Measurements from ENCODE around the gene BTRC. TPM values are rescaled to one million over a fixed set of nuclear protein-coding genes. Genes with fewer than 3 reads are reported as not detected.

Gene BTRC
- total RNA-seq, 4 donors from 2014 or later: 12.6 to 26.5 (median 20.7) TPM

GRCh38 chr10:101576211-101576863, 222.4 kb downstream of the BTRC start:
- no peak for DNase-seq
- intact Hi-C loops (cut with DNase I; ENCODE audit: low total_unique reads): no loop called here

GRCh38 chr10:101577121-101577871, 223.3 kb downstream of the BTRC start:
- H3K4me3 ChIP-seq: no peak overlapping the region
- no peak overlapping the region for H3K27ac ChIP-seq
- no peaks in the 10 kb centered on the region for H3K27me3 ChIP-seq
- TF ChIP-seq POLR2A (IDR thresholded peaks at IDR 0.05): no peak
- TF ChIP-seq CTCF (IDR thresholded peaks at IDR 0.05): no peak
- no peaks in the 10 kb centered on the region for H3K4me1 ChIP-seq
- peaks cover 0 to 8% of the 10 kb centered on the region in 2 donors for H3K9me3 ChIP-seq
- intact Hi-C loops (cut with DNase I; ENCODE audit: low total_unique reads): no loop called here
- H3K36me3 ChIP-seq: no peaks in the 10 kb centered on the region
- DNase-seq: no peak

More at GRCh38 chr10:101576211-101576863, 222.4 kb downstream of the BTRC start:
- Histone ChIP-seq H3K4me3 (no peak overlapping the region), H3K36me3 (no peaks in the 10 kb centered on the region), H3K27ac (no peak overlapping the region), H3K27me3 (no peaks in the 10 kb centered on the region), H3K9me3 (peaks cover 0 to 8% of the 10 kb centered on the region in 2 donors), H3K4me1 (no peaks in the 10 kb centered on the region)
- no peak for TF ChIP-seq CTCF (IDR thresholded peaks at IDR 0.05)
- TF ChIP-seq POLR2A (IDR thresholded peaks at IDR 0.05): no peak

- intact Hi-C loops (cut with DNase I; ENCODE audit: low total_unique reads): no loop called here
- no peak for DNase-seq
Measured at GRCh38 chr10:101578192-101578591, 224.2 kb downstream of the BTRC start.

GRCh38 chr10:101578803-101579515, 225.0 kb downstream of the BTRC start:
- H3K9me3 ChIP-seq: no peaks in the 10 kb centered on the region
- no peaks in the 10 kb centered on the region for H3K36me3 ChIP-seq
- TF ChIP-seq POLR2A (IDR thresholded peaks at IDR 0.05): no peak
- TF ChIP-seq CTCF (IDR thresholded peaks at IDR 0.05): no peak
- intact Hi-C loops (cut with DNase I; ENCODE audit: low total_unique reads): no loop called here
- no peak overlapping the region for H3K4me3 ChIP-seq
- H3K4me1 ChIP-seq: no peaks in the 10 kb centered on the region
- DNase-seq: no peak
- no peaks in the 10 kb centered on the region for H3K27me3 ChIP-seq
- H3K27ac ChIP-seq: no peak overlapping the region

More at GRCh38 chr10:101578192-101578591, 224.2 kb downstream of the BTRC start:
- H3K9me3 ChIP-seq: no peaks in the 10 kb centered on the region
- H3K36me3 ChIP-seq: no peaks in the 10 kb centered on the region
- H3K27me3 ChIP-seq: no peaks in the 10 kb centered on the region
- TF ChIP-seq POLR2A (IDR thresholded peaks at IDR 0.05): no peak
- no peak for TF ChIP-seq CTCF (IDR thresholded peaks at IDR 0.05)
- H3K4me3 ChIP-seq: no peak overlapping the region
- H3K4me1 ChIP-seq: no peaks in the 10 kb centered on the region
- H3K27ac ChIP-seq: no peak overlapping the region

GRCh38 chr10:101579516-101579870, 225.5 kb downstream of the BTRC start:
- no peaks in the 10 kb centered on the region for H3K36me3 ChIP-seq
- DNase-seq: no peak
- H3K27me3 ChIP-seq: no peaks in the 10 kb centered on the region
- no peaks in the 10 kb centered on the region for H3K4me1 ChIP-seq
- no peak overlapping the region for H3K4me3 ChIP-seq
- no peak for TF ChIP-seq POLR2A (IDR thresholded peaks at IDR 0.05)
- TF ChIP-seq CTCF (IDR thresholded peaks at IDR 0.05): no peak
- intact Hi-C loops (cut with DNase I; ENCODE audit: low total_unique reads): no loop called here
- H3K9me3 ChIP-seq: no peaks in the 10 kb centered on the region
- H3K27ac ChIP-seq: no peak overlapping the region
